B cell (primary cell): ENCODE measurements around the gene SPN. TPM values are rescaled to one million over a fixed set of nuclear protein-coding genes. Genes with fewer than 3 reads are reported as not detected.
"Not testable (repeated sequence)": the region's sequence is repeated elsewhere in the genome, so short reads cannot be mapped to it uniquely, and the experiment has no call there.

Experiments used
- ATAC-seq: fragments of 200-7000 bp; cut with Tn5 transposase; one replicate; pipeline ENCODE4 v1.10.0; 2021; ENCODE audit warnings: low read depth, mild to moderate bottlenecking, moderate number of reproducible peaks, moderate library complexity
- CTCF ChIA-PET: fragments of 350-600 bp; sonication (Branson Sonifier 250); formaldehyde crosslinking; loops from one replicate; lab custom pipeline; 2021; ENCODE audit warnings: antibody characterized with exemption, inconsistent platforms; lab: Charles Lee
- POLR2A ChIA-PET: fragments of 350-600 bp; sonication (Branson Sonifier 250); formaldehyde crosslinking; loops from one replicate; lab custom pipeline; 2021; ENCODE audit warnings: antibody characterized with exemption; lab: Charles Lee
- DNase-seq: peaks from one replicate; pipeline ENCODE4 v3.0.0; 2013
- H2AFZ ChIP-seq: 2 replicates; pipeline ENCODE4 v1.6.1; 2012; ENCODE audit warnings: mild to moderate bottlenecking, low read depth, low read length; ENCODE audit not compliant: insufficient read depth, poor library complexity, severe bottlenecking
- H3K27ac ChIP-seq, 2 donors: 1 replicate in 1 of 2; 2 replicates in 1 of 2; pipeline ENCODE4 v1.5.1; 2012 to 2013; ENCODE audit warnings: low read length in 2 of 2, mild to moderate bottlenecking in 2 of 2, moderate library complexity in 1 of 2
- H3K27me3 ChIP-seq, 4 experiments: fragments of 200-600 bp in 1 of 4; sonication (generic) in 1 of 4; replicated peaks in 1 of 4; 1 replicate in 2 of 4; 2 replicates in 2 of 4; pipeline versions ENCODE4 v1.6.1 to v1.7.0; 2013 to 2016; ENCODE audit warnings: low read length in 3 of 4, mild to moderate bottlenecking in 2 of 4, mixed read lengths in 1 of 4, moderate library complexity in 1 of 4; ENCODE audit not compliant: insufficient read depth in 4 of 4, control insufficient read depth in 3 of 4; ENCODE audit errors: control extremely low read depth in 1 of 4
- H3K36me3 ChIP-seq, 2 experiments: replicated peaks in 1 of 2; 1 replicate in 1 of 2; 2 replicates in 1 of 2; pipeline versions ENCODE4 v1.6.1 to v1.7.1; 2013; ENCODE audit warnings: low read length in 1 of 2; ENCODE audit not compliant: insufficient read depth in 2 of 2, control insufficient read depth in 1 of 2; ENCODE audit errors: control extremely low read depth in 1 of 2, extremely low read depth in 1 of 2
- H3K4me1 ChIP-seq, 2 donors: fragments of 200-600 bp in 1 of 2; sonication (generic) in 1 of 2; 1 replicate in 1 of 2; 2 replicates in 1 of 2; pipeline versions ENCODE4 v1.5.1 to v1.6.1; 2013 to 2017; ENCODE audit warnings: low read length in 2 of 2; ENCODE audit not compliant: control insufficient read depth in 2 of 2, insufficient read depth in 2 of 2
- H3K4me2 ChIP-seq: replicated peaks from 2 replicates; pipeline ENCODE3; 2012; ENCODE audit warnings: mild to moderate bottlenecking, low read depth, low read length; ENCODE audit not compliant: poor library complexity, severe bottlenecking
- H3K4me3 ChIP-seq, 5 experiments: fragments of 200-600 bp in 1 of 5; sonication (generic) in 1 of 5; 1 replicate in 3 of 5; 2 replicates in 2 of 5; pipeline versions ENCODE4 v1.5.1 to v1.7.0; 2011 to 2016; ENCODE audit warnings: low read length in 4 of 5, mild to moderate bottlenecking in 4 of 5, low read depth in 2 of 5, control low read depth in 1 of 5, moderate library complexity in 1 of 5; ENCODE audit not compliant: insufficient read depth in 1 of 5; ENCODE audit errors: control extremely low read depth in 1 of 5, extremely low read depth in 1 of 5
- H3K79me2 ChIP-seq: fragments of 200-600 bp; sonication (generic); one replicate; pipeline ENCODE4 v1.6.0; 2016; ENCODE audit warnings: low read length; ENCODE audit not compliant: control insufficient read depth, insufficient read depth
- H3K9ac ChIP-seq: fragments of 200-600 bp; sonication (generic); 2 replicates; pipeline ENCODE4 v1.6.1; 2017; ENCODE audit warnings: mild to moderate bottlenecking, low read length, moderate library complexity
- H3K9me3 ChIP-seq, 3 donors: one replicate each; pipeline versions ENCODE4 v1.6.1 to v1.7.1; 2013; ENCODE audit warnings: low read length in 2 of 3; ENCODE audit not compliant: control insufficient read depth in 2 of 3, insufficient read depth in 1 of 3; ENCODE audit errors: control extremely low read depth in 1 of 3
- H4K20me1 ChIP-seq: 2 replicates; pipeline ENCODE4 v1.6.0; 2012; ENCODE audit warnings: mild to moderate bottlenecking, low read length; ENCODE audit not compliant: insufficient read depth, control insufficient read depth, poor library complexity, severe bottlenecking
- H3K27ac Mint-ChIP-seq: one replicate; pipeline ENCODE4 v1.8.0; 2021; ENCODE audit warnings: mixed read lengths
- H3K27me3 Mint-ChIP-seq: one replicate; pipeline ENCODE4 v1.8.0; 2021; ENCODE audit warnings: mixed read lengths
- H3K4me1 Mint-ChIP-seq: one replicate; pipeline ENCODE4 v1.8.0; 2021; ENCODE audit warnings: mixed read lengths
- H3K4me3 Mint-ChIP-seq: one replicate; pipeline ENCODE4 v1.8.0; 2021; ENCODE audit warnings: mixed read lengths
- H3K9me3 Mint-ChIP-seq: one replicate; pipeline ENCODE4 v1.8.0; 2022; ENCODE audit warnings: mixed read lengths; ENCODE audit not compliant: insufficient read depth
- WGBS: methylation state at CpG from one replicate; pipeline ENCODE4 v1.1.5; 2013; ENCODE audit warnings: missing lambda C conversion rate; ENCODE audit not compliant: insufficient coverage; 5-methylcytosine and 5-hydroxymethylcytosine counted together
- intact Hi-C: fragments of 100-400 bp; cut with micrococcal nuclease; formaldehyde crosslinking; loops from one replicate; pipeline ENCODE4 v1.10.0; 2022
- polyA plus RNA-seq: library from polyadenylated mRNA; depleted of rRNA; stranded (reverse); fragments of >200 nt; gene quantifications from 2 replicates; pipeline ENCODE4 v1.2.3, GENCODE V29; 2012
- total RNA-seq, 2 donors: library from RNA; stranded (reverse); fragments of 120-200 nt in 1 of 2; gene quantifications; 1 replicate in 1 of 2; 2 replicates in 1 of 2; pipeline versions ENCODE4 v1.2.3 to v1.2.4, GENCODE V29; 2013 to 2022

The SPN gene
- total and polyA plus RNA-seq, 2 donors (not counting 1 experiment from before 2014, with no cell fraction given) = 1.1 to 1.9 TPM

DNA sequence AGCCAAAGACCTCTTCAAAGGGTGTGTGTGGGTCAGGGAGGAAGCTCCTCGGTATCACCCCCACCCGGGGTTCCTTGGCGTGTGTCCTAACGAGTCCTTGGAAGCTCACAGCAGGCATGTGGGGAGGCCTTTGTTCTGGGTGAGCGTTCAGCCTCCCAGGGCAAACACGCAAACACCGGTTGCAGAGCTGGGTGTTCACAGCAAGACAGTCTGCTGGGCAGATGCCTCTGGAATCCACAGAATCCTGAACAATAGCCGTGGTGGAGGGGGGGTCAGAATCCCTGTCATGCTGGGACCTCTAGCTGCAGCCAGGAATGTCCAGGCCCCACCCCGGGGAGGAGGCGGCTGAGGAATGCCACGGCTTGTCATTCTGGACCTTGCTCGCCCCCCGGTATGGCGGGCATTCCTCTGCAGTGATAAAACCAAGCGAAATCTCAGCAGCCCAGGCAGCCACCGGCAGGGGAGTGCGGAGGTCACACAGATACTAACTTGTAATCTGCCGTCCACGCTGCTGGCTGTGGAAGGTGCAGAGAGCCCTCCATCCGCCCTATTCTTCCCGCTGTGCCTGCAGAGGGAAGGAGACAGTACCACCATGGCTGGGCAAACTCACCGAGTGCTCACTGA is 48.2 kb upstream of the SPN start:
- 96% methylated on average over 15 of the region's 22 CpGs for WGBS
- H3K4me3 Mint-ChIP-seq, H3K27ac Mint-ChIP-seq, H3K36me3 ChIP-seq, H3K27ac ChIP-seq, H3K79me2 ChIP-seq, H3K9ac ChIP-seq, H3K4me3 ChIP-seq, ATAC-seq, intact Hi-C loops, DNase-seq, CTCF ChIA-PET, H4K20me1 ChIP-seq, H3K4me2 ChIP-seq, H3K9me3 Mint-ChIP-seq, POLR2A ChIA-PET, H2AFZ ChIP-seq, H3K27me3 ChIP-seq, H3K27me3 Mint-ChIP-seq, H3K9me3 ChIP-seq: not testable (repeated sequence)
- H3K4me1 ChIP-seq = peaks cover 8 to 21% of the 10 kb centered on the region in 2 donors
- peaks cover 15% of the 10 kb centered on the region for H3K4me1 Mint-ChIP-seq

DNA sequence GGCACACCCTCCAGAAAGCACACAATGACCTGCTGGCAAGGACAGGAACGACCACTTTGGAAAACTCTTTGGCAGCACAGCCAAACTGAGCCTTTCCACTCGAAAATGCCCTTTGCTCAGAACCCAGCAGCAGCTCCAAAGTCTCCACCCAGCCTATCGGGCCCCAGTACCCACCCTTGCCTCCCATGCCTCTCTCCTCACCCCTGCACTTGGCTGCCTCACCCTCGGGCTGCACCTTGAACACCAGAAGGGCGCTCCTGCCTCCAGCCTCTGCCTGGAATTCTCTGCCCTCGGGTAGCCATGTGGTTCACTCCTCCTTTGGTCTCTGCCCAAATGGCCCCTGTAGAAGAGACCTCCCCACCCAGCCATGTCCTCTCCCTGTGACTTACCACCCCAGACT is 46.9 kb upstream of the SPN start:
- CTCF ChIA-PET, H3K4me3 ChIP-seq, H3K9me3 Mint-ChIP-seq, H2AFZ ChIP-seq, ATAC-seq, H3K79me2 ChIP-seq, intact Hi-C loops, POLR2A ChIA-PET, H3K36me3 ChIP-seq, H4K20me1 ChIP-seq, H3K4me3 Mint-ChIP-seq, H3K9me3 ChIP-seq, H3K27me3 Mint-ChIP-seq, H3K27me3 ChIP-seq, H3K9ac ChIP-seq, H3K27ac ChIP-seq, DNase-seq, H3K4me2 ChIP-seq, H3K27ac Mint-ChIP-seq: not testable (repeated sequence)
- no CpG with 5 or more reads among the region's 6 CpGs for WGBS
- peaks cover 12% of the 10 kb centered on the region for H3K4me1 Mint-ChIP-seq
- H3K4me1 ChIP-seq = peaks cover 7 to 17% of the 10 kb centered on the region in 2 donors

DNA sequence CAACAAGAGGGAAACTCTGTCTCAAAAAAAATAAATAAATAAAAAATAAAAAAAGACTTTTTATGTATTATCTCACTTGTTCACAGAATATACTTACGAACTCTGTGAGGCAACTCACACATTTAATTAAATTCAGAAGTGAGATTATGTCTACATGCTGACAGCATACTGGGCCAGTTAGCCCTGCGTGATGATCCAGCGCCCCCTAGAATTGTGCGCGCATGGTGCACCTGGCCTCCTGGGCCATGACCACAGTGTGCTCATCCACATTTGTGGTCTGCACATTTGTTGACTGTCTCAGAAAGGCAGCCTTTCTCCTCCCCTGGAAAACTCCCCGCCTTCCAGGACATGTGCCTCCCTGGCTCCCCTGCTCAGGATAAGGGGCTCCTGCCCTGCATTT is 42.5 kb upstream of the SPN start:
- ATAC-seq, H3K27ac Mint-ChIP-seq, H3K4me1 Mint-ChIP-seq, H3K9me3 Mint-ChIP-seq, H3K4me3 ChIP-seq, CTCF ChIA-PET, H3K4me2 ChIP-seq, H2AFZ ChIP-seq, H3K36me3 ChIP-seq, H3K27ac ChIP-seq, H3K27me3 ChIP-seq, H3K9me3 ChIP-seq, intact Hi-C loops, H3K9ac ChIP-seq, H3K4me1 ChIP-seq, POLR2A ChIA-PET, H3K27me3 Mint-ChIP-seq, H3K79me2 ChIP-seq, H3K4me3 Mint-ChIP-seq, H4K20me1 ChIP-seq: not testable (repeated sequence)
- DNase-seq = peak; percentile 39
- no CpG with 5 or more reads among the region's 6 CpGs for WGBS

DNA sequence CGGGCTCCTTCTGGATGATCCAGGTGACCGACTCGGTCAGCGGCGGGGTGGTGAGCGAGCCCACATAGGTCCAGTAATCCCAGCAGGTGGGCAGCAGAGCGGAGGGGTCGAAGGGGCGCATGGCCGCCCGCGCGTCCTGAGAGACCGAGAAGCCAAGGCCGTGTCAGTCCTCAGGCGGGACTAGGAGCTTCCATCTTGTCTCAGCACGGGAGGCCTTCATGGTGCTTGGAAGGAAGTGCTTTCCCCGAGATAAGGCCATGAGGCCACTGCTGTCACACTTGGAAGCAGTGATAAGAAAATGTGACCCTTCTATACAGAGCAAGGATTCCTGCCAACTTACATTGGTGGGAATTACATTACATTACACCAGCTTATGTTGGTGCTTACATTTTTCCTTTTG is 40.3 kb upstream of the SPN start:
- not testable (repeated sequence) for H3K27ac Mint-ChIP-seq

More for the DNA sequence above, 40.3 kb upstream of the SPN start:
- H4K20me1 ChIP-seq, H3K27ac ChIP-seq, H3K4me3 Mint-ChIP-seq, intact Hi-C loops, H3K4me3 ChIP-seq, H3K9me3 Mint-ChIP-seq, CTCF ChIA-PET, H3K36me3 ChIP-seq, H3K27me3 ChIP-seq, DNase-seq, H2AFZ ChIP-seq, ATAC-seq, H3K79me2 ChIP-seq, H3K4me2 ChIP-seq, H3K9ac ChIP-seq, H3K27me3 Mint-ChIP-seq, H3K9me3 ChIP-seq, POLR2A ChIA-PET: not testable (repeated sequence)
- WGBS = no CpG with 5 or more reads among the region's 18 CpGs
- peaks cover 7 to 13% of the 10 kb centered on the region in 2 donors for H3K4me1 ChIP-seq
- peaks cover 11% of the 10 kb centered on the region for H3K4me1 Mint-ChIP-seq
